ENCODE results near the gene VENTX.
A peak's percentile ranks its signal among the peaks of the same experiment; 100 is the strongest.

Gene VENTX

DNA sequence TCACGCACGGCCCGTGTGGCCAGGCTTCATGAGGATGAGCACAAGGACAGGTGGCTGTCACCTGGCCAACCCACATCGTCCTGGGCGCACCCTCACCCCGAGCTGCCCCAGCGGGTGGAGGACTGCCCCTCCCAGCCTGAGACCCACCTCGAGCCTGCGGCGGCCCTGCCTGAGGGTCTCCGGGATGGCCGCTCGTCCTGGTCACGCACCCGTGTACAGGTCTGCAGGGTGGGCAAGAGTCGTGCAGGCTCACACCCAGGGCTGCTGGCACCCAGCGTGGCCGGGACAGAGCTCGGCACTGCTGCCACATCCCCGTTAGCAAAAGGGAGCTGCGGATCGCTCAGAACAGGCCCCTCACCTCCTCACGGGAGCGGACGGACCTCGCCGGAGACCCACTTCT lies 22.1 kb upstream of the VENTX start:
- TF ChIP-seq ZC3H10 (CRISPR knock-in tag; IDR thresholded peaks at IDR 0.05) (no peak), GLIS3 (CRISPR knock-in tag; IDR thresholded peaks at IDR 0.05) (no peak), ARNTL (CRISPR knock-in tag; IDR thresholded peaks at IDR 0.05; ENCODE audit: borderline replicate concordance, low read depth) (no peak), TCF4 (CRISPR knock-in tag; IDR thresholded peaks at IDR 0.05; ENCODE audit: borderline replicate concordance) (no peak), CSDC2 (CRISPR knock-in tag; IDR thresholded peaks at IDR 0.05) (no peak), ZNF70 (CRISPR knock-in tag; IDR thresholded peaks at IDR 0.05) (no peak), ESRRG (CRISPR knock-in tag; IDR thresholded peaks at IDR 0.05) (no peak), ISL1 (CRISPR knock-in tag; IDR thresholded peaks at IDR 0.05) (no peak), ZNF8 (CRISPR knock-in tag; IDR thresholded peaks at IDR 0.05) (no peak)
- TF ChIP-seq, protein P1, sequence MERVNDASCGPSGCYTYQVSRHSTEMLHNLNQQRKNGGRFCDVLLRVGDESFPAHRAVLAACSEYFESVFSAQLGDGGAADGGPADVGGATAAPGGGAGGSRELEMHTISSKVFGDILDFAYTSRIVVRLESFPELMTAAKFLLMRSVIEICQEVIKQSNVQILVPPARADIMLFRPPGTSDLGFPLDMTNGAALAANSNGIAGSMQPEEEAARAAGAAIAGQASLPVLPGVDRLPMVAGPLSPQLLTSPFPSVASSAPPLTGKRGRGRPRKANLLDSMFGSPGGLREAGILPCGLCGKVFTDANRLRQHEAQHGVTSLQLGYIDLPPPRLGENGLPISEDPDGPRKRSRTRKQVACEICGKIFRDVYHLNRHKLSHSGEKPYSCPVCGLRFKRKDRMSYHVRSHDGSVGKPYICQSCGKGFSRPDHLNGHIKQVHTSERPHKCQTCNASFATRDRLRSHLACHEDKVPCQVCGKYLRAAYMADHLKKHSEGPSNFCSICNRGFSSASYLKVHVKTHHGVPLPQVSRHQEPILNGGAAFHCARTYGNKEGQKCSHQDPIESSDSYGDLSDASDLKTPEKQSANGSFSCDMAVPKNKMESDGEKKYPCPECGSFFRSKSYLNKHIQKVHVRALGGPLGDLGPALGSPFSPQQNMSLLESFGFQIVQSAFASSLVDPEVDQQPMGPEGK (CRISPR knock-in tag; IDR thresholded peaks at IDR 0.05; ENCODE audit: borderline replicate concordance), result no peak
- TF ChIP-seq, protein P2, sequence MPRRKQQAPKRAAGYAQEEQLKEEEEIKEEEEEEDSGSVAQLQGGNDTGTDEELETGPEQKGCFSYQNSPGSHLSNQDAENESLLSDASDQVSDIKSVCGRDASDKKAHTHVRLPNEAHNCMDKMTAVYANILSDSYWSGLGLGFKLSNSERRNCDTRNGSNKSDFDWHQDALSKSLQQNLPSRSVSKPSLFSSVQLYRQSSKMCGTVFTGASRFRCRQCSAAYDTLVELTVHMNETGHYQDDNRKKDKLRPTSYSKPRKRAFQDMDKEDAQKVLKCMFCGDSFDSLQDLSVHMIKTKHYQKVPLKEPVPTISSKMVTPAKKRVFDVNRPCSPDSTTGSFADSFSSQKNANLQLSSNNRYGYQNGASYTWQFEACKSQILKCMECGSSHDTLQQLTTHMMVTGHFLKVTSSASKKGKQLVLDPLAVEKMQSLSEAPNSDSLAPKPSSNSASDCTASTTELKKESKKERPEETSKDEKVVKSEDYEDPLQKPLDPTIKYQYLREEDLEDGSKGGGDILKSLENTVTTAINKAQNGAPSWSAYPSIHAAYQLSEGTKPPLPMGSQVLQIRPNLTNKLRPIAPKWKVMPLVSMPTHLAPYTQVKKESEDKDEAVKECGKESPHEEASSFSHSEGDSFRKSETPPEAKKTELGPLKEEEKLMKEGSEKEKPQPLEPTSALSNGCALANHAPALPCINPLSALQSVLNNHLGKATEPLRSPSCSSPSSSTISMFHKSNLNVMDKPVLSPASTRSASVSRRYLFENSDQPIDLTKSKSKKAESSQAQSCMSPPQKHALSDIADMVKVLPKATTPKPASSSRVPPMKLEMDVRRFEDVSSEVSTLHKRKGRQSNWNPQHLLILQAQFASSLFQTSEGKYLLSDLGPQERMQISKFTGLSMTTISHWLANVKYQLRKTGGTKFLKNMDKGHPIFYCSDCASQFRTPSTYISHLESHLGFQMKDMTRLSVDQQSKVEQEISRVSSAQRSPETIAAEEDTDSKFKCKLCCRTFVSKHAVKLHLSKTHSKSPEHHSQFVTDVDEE (CRISPR knock-in tag; IDR thresholded peaks at IDR 0.05), result no peak

GRCh38 chr10:133216776-133217175 lies 20.9 kb upstream of the VENTX start:
- peak; percentile 25 for ATAC-seq
- no peak for TF ChIP-seq PPARA (CRISPR knock-in tag; IDR thresholded peaks at IDR 0.05; ENCODE audit: borderline replicate concordance)
- no peak for TF ChIP-seq GLIS3 (CRISPR knock-in tag; IDR thresholded peaks at IDR 0.05)
- TF ChIP-seq BACH2 (CRISPR knock-in tag; IDR thresholded peaks at IDR 0.05; ENCODE audit: borderline replicate concordance), result no peak
- TF ChIP-seq ZNF8 (CRISPR knock-in tag; IDR thresholded peaks at IDR 0.05), result no peak
- TF ChIP-seq, protein P2 (CRISPR knock-in tag; IDR thresholded peaks at IDR 0.05), result no peak
- no peak for TF ChIP-seq TOX (CRISPR knock-in tag; IDR thresholded peaks at IDR 0.05; ENCODE audit: borderline replicate concordance)
- no peak for TF ChIP-seq ISL1 (CRISPR knock-in tag; IDR thresholded peaks at IDR 0.05)
- no peak for TF ChIP-seq ZNF70 (CRISPR knock-in tag; IDR thresholded peaks at IDR 0.05)
- no peak for TF ChIP-seq ESRRG (CRISPR knock-in tag; IDR thresholded peaks at IDR 0.05)
- TF ChIP-seq, protein P3, sequence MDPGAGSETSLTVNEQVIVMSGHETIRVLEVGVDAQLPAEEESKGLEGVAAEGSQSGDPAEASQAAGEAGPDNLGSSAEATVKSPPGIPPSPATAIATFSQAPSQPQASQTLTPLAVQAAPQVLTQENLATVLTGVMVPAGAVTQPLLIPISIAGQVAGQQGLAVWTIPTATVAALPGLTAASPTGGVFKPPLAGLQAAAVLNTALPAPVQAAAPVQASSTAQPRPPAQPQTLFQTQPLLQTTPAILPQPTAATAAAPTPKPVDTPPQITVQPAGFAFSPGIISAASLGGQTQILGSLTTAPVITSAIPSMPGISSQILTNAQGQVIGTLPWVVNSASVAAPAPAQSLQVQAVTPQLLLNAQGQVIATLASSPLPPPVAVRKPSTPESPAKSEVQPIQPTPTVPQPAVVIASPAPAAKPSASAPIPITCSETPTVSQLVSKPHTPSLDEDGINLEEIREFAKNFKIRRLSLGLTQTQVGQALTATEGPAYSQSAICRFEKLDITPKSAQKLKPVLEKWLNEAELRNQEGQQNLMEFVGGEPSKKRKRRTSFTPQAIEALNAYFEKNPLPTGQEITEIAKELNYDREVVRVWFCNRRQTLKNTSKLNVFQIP (CRISPR knock-in tag; IDR thresholded peaks at IDR 0.05; ENCODE audit: borderline replicate concordance, low read depth), result no peak
- TF ChIP-seq ARNTL (CRISPR knock-in tag; IDR thresholded peaks at IDR 0.05; ENCODE audit: borderline replicate concordance, low read depth), result no peak
- TF ChIP-seq ZFP3 (CRISPR knock-in tag; IDR thresholded peaks at IDR 0.05), result no peak

More for the DNA sequence above, 22.1 kb upstream of the VENTX start:
- ATAC-seq, result no peak

DNA sequence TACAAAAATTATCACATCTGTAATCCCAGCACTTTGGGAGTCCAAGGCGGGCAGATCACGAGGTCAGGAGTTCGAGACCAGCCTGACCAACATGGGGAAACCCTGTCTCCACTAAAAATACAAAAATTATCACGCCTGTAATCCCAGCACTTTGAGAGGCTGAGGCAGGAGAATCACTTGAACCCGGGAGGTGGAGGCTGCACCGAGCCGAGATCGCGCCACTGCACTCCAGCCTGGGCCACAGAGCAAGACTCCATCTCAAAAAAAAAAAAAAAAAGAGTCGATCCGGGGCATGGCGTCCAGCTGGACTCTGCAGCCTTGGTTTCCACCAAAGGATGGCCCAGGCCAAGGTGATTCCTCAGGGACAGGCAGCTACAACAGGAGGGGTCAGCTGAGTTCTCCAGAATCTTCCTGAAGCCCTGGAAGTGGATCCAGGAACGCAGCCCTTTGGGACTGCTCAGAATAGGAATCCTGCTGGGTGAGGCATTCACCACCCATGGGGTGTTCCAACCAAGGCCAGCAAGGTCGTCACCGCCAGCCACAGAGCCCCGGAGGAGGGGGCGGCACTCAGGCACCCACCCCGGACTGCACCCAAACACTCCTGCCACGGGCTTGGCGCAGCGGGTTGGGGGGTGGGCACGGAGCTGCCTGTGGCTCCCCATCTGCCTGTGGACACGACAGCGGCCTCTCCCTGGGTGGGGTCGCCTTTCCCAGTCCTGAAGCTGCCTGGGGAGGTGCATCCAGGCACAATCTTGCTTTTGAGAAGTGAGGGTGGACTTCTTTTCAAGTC lies 19.7 kb upstream of the VENTX start:
- no peak for ATAC-seq
- TF ChIP-seq RARB (CRISPR knock-in tag; IDR thresholded peaks at IDR 0.05), result no peak
- TF ChIP-seq TCF4 (CRISPR knock-in tag; IDR thresholded peaks at IDR 0.05; ENCODE audit: borderline replicate concordance), result no peak
- no peak for TF ChIP-seq CREB5 (CRISPR knock-in tag; IDR thresholded peaks at IDR 0.05; ENCODE audit: low read depth)
- TF ChIP-seq BACH2 (CRISPR knock-in tag; IDR thresholded peaks at IDR 0.05; ENCODE audit: borderline replicate concordance), result no peak

Measured in SK-N-SH treated with all-trans-retinoic acid at 6 μM for 48 hours (cell line).